H1 (cell line): ENCODE results near the gene SLC15A3. TPM values are rescaled to one million over a fixed set of nuclear protein-coding genes. Genes with fewer than 3 reads are reported as not detected.

ENCODE experiments used
- CBX5 ChIP-seq: fragments of 300-800, 300-1000 bp; sonication (generic); IDR thresholded peaks from 2 replicates; pipeline ENCODE4 v1.7.1; 2016; ENCODE audit warnings: antibody characterized with exemption, low read length, low read depth
- JUN ChIP-seq: IDR thresholded peaks from 2 replicates; pipeline ENCODE4 v1.6.1; 2011; ENCODE audit warnings: low read depth, mild to moderate bottlenecking, improper control_type of control experiment, low read length
- ZNF274 ChIP-seq: IDR thresholded peaks from 2 replicates; pipeline ENCODE4 v1.7.0; 2012; ENCODE audit warnings: low read length, borderline replicate concordance; ENCODE audit errors: extremely low read depth
- polyA plus RNA-seq, 7 experiments: library from polyadenylated mRNA; depleted of rRNA in 3 of 7; stranded (reverse) in 5 of 7; unstranded in 2 of 7; fragments of >200 nt in 5 of 7; fragments of 200-250 nt in 2 of 7; gene quantifications; 1 replicate in 5 of 7; 2 replicates in 1 of 7; 4 replicates in 1 of 7; pipeline versions ENCODE4 v1.2.1 to v1.2.3, GENCODE V29; 2011 to 2013; ENCODE audit warnings: missing spikeins in 2 of 7, mixed read lengths in 2 of 7
- total RNA-seq: library from RNA; stranded (reverse); fragmentation: NEBNext Ultra II Directional; extraction: Animal tissue kit (Norgen Biotek cat#: 25700); gene quantifications from 2 replicates; pipeline ENCODE4 v1.2.1, GENCODE V29; 2021

The SLC15A3 gene
- total and polyA plus RNA-seq, 2 of the 8 experiments (the other 6 are each of a cell fraction or from before 2014, with no cell fraction given) = 25.8 to 31.0 TPM

DNA sequence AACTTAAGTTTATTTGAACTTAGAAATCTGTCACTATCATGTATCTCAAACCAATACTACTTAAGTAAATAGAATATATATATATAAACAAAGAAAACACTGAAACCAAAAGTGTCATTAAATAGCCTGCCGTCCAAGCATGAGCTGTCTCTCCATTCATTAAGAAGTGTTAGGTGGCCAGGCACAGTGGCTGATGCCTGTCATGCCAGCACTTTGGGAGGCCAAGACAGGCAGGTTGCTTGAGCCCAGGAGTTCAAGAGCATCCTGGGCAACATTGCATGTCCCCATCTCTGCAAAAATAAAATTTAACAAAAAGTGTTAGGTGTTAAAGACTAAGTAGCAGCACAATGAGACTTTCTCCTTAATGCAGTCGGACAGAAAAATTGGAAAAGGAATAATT, 33.5 kb upstream of the SLC15A3 start (continued):
- TF ChIP-seq JUN (no peak), CBX5 (no peak), ZNF274 (no peak)
